HG03378 (cell line): Measurements from ENCODE around the gene LRRC27.

Source experiments
- ATAC-seq: cut with Tn5 transposase; IDR thresholded peaks from one replicate; pipeline ENCODE4 v1.9.1; 2021; ENCODE audit warnings: mild to moderate bottlenecking, moderate library complexity; ENCODE audit not compliant: unreplicated experiment

Gene LRRC27

GRCh38 chr10:132410779-132411532, 79.0 kb downstream of the LRRC27 start:
- no peak for ATAC-seq

DNA sequence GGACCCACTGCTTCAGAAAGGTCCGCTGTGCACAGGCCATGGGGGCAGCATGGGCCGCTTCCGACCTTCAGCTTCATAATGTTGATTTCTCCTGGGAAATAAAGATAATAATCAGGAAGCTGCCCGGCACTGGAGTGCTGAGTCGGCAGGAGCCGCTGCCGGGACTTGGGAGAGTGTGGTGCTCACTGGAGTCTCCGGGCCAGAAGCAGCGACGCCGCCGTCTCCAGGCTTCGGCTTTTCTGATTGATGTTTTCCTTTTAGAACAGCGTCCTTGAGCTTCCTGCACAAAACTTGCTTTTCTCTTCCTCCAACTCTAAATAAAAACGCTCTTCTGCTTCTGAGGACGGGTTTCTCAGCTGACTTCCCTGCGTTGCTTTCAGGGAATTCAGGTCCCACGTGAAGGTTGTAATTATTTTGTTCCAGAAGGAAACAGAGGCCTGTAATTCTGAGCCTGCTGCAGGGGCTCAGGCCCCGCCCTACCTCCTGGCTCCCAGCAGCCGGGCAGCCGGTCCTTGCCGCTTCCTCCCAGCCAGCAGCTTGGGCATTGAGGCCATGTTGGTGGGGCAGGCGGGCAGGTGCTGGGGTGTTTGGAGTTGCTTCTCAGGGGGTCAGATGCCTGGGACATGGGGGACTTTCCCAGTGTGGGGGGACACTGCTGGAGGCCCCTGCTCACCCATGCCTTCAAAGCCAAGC, 79.7 kb downstream of the LRRC27 start:
- ATAC-seq, result no peak

GRCh38 chr10:132412316-132413192, 80.6 kb downstream of the LRRC27 start:
- no peak for ATAC-seq

DNA sequence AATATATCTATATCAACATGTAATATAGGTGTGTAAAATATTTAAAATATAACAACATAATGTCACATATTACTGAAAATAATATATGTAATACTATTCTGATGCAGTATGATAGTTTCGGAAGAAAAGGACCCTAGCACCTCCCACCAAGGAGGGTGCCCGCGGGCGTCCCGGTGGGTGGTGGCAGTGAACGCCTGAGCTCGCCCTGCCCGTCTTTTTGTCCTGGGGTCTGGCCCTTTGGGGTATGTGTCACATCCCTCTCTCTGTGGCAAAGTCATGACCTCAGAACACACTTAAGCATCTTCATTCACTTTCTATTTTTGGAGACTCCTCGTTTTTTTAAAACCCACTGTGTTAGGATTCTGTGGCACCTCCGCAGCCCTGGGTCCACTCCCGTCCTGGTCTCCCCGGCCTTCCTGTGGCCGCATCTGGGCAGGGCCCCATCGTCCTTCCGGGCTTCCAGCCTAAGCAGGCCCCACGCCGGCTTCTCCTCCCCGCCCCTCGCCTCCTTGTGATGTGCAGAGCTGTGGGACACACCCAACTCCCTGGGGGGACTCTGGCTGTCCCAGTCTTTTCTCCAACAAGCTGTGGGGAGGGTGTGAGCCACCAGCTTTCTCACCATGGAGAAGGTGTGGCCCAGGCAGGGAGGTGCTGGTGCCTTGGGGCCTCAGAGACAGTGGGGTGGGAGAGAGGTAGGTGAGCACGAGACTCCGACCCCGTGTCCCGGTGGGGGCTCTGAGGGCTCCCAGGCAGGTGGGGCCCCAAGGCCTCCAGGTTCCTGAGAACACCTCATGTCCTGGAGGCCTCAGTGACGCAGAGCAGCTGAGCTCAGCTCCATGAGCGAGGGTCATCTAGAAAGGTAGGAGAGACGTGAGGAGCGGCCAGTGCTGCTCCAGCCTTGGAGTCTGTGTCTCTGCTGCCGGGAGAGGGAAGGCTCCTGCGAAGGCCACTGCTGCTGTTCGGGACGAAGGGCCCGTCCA, 81.5 kb downstream of the LRRC27 start:
- no peak for ATAC-seq

- ATAC-seq, result no peak
These were observed 82.5 kb downstream of the LRRC27 start for GRCh38 chr10:132414402-132415016.

- no peak for ATAC-seq
These were observed 83.3 kb downstream of the LRRC27 start for GRCh38 chr10:132415255-132415654.

GRCh38 chr10:132415956-132416355, 84.0 kb downstream of the LRRC27 start:
- ATAC-seq, result no peak

DNA sequence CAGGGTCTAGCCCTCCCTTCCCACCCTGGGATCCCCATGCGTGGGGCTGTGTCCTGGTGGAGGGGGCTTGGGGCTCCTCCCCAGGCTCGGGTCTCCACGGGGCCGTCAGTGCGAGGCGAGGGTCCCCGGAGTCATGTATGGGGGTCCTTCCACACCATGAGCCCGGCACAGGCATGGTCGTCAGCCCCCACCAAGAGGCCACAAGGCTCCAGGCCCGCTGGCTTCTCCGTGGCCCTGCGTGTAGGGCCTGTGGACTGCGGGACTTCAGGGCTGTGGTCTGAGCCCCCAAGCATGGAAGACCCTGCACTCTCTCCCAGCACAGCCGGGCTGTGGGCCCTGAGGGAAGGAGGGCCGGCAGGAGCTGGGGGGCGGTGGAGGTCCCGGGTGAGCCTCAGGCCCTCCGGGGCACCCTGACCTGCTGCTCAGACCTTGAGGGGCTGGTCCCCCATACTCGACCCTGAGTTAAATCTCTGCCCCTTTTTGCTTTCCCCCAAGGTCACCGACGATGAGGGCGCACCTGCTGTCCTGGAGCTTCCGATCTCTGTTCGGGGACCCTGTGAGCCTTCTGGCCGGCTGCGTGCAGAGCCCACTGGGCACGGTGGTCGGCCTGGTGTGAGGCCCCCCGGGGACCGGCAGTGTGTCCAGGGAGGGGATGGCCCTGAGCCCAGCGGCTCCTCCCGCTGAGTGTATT, 84.7 kb downstream of the LRRC27 start:
- no peak for ATAC-seq

- no peak for ATAC-seq
These were observed 85.4 kb downstream of the LRRC27 start for GRCh38 chr10:132417257-132417910.

DNA sequence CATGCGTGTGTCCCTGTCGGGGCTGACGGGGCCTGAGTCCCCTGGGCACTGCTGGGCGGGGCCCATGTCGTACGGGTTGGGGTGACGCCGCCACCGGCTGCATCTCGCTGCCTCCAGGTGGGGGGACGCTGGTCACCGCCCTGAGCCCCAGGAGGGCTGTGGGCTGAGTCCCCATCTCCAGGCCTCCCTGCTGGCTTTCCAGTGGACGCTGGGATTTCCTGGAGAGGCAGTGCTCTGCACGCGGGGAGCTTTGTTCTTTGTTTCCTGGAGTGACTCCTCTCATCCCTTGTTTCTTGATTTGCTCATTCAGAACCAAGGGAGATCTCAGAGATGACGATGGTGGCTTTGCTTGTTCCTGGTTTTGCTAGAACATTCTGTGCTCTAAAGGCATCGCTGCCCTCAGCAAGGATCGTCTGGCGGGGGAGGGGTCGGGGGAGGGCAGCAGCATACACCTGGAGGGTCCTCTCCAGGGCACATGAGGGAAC, 86.0 kb downstream of the LRRC27 start:
- no peak for ATAC-seq

DNA sequence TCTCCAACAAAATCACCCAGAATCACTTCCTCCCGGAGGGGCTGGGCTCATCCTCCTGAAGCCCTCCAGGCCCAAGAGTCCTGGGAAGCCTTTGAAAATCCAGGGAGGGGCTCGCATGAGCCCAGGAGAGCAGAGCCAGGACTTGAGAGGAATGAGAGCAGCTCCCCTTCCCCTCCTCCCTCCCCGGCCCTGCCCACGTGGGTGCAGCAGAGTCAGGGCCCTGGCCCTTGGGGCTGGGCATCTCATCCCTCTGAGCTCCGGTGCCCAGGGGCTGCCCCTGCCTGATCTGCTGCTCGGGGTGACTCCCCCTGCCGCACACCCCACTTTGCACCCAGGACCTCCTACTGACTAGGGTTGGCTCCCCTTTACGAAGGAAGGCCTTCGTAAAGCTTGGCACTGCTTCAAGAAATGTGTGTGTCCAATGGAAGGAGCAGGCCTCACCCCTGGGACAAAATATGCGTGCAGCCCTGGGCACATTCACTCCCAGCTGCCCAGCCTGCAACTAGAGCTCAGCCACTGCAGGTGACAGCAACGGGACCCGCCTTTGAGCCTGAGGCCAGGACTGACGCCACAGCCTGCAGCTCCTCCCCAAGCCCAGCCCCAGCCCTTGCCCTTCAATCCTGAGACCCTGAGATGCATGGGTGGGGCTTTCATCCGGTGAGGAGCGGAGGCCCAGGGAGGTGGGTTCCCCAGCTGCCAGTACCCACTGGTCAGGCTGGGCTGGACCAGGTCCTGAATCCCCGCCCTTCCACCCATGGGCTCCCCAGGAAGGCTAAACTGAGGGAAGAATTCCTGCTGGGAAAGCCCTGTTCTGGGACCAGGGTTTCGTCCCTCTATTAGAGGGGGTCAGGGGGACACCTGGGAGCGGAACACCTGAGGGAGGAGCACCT, 86.8 kb downstream of the LRRC27 start:
- no peak for ATAC-seq

DNA sequence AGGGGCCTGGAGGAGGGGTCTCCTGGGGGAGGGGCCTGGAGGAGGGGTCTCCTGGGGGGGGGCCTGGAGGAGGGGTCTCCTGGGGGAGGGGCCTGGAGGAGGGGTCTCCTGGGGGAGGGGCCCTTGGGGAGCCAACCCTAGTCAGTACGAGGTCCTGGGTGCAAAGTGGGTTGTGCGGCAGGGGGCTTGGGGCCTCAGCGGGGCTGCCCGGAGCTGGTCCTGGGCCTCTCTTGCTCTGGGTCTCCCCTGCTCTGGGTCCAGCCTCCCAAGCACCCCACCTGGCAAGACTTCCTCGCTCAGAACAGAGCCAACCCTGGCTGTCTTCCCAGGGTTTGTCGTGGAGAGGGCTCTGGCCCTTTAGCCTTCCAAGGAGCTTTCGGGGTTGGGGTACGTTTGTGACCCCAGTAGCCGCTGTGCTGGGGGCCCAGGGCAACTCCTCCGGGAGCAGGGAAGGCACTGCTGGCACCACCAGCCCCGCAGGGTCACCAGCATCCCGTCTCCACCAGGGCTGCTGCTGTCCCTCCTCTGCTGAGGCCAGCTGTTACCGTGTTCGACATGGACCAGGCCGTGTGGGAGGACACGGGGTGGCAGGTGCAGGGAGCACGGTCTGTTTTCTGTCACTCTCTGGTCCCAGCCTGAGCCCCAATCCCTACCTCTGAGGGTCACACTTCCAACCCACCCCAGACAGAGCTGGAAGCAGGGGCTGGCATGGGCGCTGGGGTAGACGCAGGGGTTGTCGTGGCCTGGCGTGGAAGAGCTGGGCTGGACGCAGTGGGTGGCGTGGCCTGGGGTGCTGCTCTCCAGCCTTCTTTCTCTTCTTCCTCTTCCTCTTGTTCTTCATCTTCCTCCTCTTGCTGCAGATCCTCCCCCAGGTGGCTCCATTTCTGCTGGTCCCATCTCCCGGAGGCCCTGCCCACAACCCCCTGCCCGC, 87.8 kb downstream of the LRRC27 start:
- ATAC-seq, result no peak

- no peak for ATAC-seq
These were observed 88.5 kb downstream of the LRRC27 start for GRCh38 chr10:132420469-132420980.

GRCh38 chr10:132420981-132421846, 89.2 kb downstream of the LRRC27 start:
- no peak for ATAC-seq
